Activated T-cell treated with anti-CD3 and anti-CD28 coated beads, Interleukin-2, amount 50 U/mL, for 1 hour (primary cell): ENCODE results near the gene PEX11B.
"Not testable (repeated sequence)": the region's sequence is repeated elsewhere in the genome, so short reads cannot be mapped to it uniquely, and the experiment has no call there.

Experiments used
- DNase-seq: peaks from one replicate; pipeline ENCODE4 v3.0.0-alpha.2; 2020

The PEX11B gene

DNA sequence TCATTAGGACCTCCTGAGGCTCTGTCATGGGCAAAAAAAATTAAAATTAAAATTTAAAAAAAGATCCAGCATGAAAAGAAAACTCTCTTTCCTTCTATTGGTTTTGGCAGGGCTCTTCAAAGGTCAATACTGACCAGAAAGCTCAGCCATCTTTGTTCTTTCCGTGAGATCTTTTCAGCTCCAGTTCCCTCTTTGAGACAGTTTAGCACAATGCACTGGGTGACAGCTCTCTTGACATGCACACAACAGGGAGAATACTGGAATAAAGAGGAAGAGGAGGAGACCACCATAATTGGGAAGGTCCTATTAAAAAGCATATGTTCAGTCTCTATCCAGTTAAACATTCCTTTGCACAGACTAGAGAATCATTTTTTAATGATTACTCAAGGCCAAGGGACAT lies 33.0 kb upstream of the PEX11B start:
- DNase-seq: no peak

DNA sequence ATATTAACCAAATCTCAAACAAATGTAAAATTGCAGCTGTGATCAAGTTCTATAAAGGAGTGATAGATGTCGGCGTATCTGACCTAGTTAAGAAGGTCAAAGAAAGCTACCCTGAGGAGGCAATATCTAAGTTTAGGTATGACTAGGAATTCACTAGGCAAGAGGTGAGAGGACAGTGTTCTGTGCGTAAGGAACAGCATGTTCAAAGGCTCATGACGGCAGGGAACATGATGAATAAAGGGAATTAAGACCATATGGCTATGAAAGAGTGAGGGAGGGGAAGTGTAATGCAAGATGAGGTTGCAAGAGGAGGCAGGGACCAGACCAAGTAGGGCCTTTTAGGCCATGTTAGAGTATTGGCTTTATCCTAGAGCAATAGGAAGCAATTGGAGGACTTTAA lies 30.7 kb upstream of the PEX11B start:
- no peak for DNase-seq

DNA sequence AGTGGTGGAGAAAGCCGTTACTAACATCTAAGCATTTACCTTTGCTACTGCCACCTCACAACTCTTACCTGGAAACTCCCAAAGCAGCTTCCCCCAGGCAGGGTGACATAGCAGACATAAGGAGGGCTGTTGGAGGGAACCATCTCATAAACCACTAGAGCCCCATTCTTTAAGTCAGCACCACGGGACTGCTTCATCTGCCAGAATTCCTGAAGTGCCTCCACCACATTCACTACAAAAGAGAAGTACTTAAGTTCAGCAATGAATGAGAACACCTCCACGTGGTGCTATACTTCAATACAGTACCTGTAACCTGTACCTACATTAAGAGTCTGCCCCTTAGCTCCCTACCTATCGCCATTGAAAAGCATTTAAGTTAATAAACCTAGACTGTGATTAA lies 29.0 kb upstream of the PEX11B start:
- no peak for DNase-seq

DNA sequence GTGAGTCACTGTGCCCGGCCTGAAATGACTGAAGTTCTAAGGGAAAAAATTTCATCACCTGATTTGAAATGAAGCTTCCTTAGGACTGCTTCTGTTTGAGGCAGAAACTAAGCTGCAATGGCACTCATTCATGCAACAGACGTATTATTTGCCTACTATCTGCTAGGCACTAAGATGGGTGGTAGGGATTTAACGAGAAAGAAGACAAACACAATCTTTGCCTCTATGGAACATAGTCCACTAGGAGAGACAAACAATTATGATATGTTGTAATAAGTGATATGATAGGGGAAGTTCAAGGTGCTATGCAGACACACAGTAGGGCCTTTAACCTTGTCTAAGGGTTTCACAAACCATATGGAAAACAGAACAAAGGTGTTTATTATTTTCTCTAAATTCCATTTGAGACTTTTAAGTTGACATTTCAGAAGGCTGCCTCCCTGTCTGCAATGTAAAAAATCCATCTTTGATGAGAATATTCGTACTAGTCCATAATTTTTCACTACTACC lies 28.0 kb upstream of the PEX11B start:
- DNase-seq: no peak

DNA sequence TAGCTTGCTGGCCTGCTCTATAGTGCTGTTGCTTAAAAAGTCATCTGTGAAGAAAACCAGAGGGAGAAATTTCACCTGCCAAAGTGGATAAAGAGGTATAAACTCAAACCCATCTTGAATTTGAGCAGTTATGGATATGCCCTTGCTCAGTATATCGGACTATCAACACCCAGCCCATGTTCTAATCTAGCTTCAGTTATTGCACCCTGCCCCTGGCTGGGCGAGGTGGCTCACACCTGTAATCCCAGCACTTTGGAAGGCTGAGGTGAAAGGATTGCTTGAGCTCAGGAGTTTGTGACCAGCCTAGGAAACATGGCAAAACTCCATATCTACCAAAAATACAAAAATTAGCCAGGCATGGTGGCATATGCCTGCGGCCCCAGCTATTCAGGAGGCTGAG lies 26.0 kb upstream of the PEX11B start:
- DNase-seq: no peak

DNA sequence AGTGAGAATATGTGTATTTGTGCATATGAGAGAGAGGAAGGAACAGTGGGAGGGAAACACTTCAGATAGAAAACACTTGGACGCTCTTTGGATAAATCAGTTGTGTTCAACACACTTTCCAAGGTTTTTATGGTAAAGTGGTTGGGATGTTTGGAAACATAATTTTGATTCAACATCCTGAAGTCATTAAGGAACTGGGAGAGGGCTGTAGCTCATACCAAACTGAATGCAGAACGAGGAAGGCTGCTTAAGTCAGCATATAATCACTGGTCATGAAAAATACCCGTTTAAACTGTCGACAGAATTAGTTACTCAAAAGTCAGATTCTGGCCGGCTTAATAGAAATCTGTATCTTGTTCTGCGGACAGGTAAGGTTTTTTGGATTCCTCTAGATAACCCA lies 24.4 kb upstream of the PEX11B start:
- no peak for DNase-seq

DNA sequence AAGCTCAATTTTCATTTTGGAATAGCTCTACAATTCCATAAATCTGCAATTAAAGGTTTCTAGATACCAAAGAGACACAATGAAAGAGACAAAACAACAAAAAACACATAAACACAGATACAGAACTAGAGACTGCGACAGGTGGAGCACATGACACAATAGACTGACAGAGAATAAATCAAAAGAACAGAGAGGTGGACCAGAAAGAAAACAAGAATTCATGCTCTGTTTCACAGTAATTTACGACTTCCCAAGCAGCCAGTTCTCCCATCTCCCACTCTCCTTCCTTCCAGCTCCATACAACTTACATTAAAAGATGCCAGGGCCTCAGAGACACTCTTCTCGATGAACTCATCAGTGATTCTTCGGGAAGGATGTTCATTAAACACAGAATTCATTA lies 23.9 kb upstream of the PEX11B start:
- DNase-seq: no peak

DNA sequence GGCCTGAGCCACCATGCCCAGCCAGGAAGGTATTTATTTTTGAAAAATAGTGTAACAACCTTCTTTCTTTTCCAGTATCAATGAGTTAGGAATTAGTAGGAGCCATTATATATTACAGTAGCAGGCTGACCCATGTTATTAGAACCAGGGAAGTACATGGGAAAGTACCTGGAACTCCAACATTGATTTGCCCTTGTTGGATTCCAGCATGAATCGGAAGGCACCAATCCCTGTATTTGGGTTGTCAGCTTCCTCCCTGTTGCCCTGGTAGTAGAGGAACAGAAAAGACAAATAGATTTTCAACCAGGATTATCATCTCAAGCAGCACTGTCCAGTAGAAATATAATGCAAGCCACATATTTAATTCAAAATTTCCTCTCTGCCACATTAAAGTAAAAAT lies 18.9 kb upstream of the PEX11B start:
- DNase-seq: no peak

DNA sequence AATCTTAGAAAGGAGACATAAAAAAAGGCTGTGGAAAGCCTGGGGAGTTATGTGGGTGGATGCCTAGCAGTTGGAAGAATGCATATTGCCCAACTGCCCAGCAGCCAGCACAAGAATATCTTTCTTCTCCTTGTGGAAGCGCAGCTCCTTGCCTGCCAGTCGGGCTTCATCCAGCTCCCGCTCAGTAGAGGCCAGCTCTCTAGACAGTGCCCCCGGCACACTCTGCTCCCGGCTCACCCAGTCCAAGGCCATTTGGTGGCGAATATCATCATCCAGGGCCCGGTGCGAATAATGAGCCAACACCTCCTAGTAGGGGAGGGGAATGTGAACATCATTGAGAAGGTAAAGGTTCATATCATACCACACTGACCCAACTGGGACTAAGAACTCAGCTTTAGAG lies 17.7 kb upstream of the PEX11B start:
- no peak for DNase-seq

DNA sequence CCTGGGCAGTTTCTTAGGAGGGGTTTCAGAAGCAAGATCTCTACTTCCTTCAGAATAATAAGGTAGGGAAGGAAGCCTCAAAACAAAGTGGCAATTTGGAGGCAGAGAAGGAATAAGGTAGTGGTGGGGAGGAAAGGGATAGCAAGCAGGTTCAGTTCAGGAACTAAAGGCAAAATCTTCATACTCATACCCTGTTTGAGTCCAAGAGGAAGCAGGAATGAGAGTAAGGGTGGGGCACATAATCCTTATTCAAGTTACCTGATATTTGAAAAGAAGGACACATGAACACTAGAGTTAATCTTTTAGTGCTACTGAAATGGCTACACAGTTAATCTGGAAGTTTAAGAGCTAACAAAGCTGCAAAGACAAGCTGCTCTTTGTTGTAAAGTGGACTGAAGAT lies 17.2 kb upstream of the PEX11B start:
- no peak for DNase-seq

DNA sequence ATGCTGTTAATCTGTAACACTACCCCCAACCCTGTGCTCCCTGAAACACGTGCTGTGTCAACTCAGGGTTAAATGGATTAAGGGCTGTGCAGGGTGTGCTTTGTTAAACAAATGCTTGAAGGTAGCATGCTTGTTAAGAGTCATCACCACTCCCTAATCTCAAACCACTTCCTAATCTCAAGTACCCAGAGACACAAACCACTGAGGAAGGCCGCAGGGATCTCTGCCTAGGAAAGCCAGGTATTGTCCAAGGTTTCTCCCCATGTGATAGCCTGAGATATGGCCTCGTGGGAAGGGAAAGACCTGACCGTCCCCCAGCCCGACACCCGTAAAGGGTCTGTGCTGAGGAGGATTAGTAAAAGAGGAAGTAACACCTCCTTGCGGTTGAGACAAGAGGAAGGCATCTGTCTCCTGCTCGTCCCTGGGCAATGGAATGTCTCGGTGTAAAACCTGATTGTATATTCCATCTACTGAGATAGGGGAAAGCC lies 14.0 kb upstream of the PEX11B start:
- peak; percentile 60 for DNase-seq

DNA sequence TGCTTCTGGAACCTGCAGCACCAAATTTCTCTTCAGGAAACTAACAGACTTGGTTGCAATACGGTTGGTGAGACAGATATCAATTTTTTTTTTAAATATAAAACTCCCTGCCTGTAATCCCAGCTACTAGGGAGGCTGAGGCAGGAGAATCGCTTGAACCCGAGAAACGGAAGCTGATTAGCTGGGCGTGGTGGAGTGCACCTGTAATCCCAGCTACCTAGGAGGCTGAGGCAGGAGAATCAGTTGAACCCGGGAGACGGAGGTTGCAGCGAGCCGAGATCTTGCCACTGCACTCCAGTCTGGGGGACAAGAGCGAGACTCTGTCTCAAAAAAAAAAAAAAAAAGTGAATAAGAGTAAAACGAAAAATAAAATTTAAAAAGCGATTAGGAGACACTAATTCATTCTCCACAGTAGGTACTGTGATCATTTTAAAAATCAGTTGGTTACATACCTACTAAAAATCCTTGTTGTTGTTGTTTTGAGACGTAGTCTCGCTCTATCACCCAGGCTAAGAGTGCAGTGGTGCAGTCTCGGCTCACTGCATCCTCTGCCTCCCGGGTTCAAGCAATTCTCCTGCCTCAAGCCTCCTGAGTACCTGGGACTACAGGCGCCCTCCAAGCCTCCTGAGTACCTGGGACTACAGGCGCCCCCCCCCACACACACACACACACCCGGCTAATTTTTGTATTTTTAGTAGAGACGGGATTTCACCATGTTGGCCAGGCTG lies 9.6 kb upstream of the PEX11B start:
- peak; percentile 27 for DNase-seq

DNA sequence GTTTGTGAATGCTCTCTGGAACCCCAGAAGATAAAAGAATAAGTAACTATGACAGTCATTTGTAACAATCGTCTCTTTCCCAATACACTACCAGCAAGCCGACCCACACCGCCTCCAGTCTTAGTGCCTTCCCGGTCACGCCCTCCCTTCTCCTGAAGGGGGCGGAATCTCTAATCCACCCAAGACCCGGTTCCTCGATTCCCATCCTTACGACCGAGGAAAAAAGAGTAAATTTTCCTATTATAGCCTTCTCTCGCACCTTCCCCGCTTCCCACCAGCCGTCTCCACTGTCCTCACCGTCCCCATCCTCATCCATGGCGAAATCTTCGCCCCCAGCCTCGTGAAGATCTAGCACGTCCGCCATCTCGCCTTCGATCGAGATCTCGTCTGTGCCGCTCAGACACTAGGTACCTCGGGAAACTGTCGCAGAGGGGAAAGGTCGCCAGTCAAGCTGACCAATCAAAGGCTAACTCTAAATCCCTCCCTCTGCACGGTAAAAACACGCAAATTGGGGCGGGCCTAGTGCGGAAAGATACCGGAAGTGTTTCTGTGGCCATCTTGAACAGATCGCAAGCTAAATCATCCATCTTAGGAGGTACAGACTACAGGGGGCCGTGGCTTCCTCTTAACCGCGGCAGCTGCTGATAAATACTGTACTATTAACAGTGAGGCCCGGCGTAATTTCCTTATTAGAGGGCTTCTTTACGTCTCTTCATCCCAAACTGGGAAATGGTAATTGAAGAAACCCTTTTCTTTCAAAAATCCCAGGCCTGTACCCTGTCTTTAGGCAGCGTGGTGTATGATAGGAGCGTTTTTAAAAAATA lies 8.8 kb upstream of the PEX11B start, which contains the start of gene RBM8A:
Gene RBM8A, minus strand, starts transcription at position 422 of the 824 bp plus-strand sequence. Its CDS starts 58 bp downstream, at position 364.
- peak; percentile 89 for DNase-seq

DNA sequence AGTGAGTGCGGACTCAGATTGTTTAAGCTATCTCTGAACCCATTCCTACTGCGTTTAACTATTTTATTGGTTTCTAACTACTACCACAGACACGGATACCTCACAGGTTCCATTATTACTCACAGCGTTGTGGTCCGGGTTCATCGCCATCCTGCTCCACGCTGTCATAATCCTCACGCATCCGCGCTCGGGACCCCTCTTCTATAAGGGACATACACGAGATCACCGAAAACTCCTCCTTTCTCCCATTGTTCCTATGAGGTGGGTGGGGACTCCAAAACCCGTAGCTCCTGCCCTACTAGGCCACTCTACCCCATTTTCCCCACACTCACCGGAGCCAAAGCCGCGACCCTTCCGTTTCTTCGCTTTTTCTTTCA lies 8.2 kb upstream of the PEX11B start:
- DNase-seq: peak; percentile 43

DNA sequence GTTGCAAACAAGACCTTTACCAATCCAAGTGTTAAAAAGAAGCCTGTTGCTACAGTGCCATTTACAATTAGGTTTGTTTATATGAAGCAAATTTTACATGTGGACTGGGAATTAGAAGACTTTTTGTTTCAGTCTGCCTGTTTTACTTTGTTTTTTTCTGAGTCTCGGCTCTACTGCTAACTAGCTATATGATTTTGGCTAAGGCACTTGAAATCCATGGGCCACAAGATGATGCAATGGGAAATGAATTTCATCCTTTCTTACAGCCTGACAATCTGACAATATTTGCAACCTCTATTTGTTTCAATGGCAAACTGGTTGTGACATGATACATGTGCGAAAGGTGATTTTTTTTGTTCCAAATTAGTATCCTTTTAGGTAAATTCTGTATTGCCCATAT lies 3.7 kb upstream of the PEX11B start:
- no peak for DNase-seq

DNA sequence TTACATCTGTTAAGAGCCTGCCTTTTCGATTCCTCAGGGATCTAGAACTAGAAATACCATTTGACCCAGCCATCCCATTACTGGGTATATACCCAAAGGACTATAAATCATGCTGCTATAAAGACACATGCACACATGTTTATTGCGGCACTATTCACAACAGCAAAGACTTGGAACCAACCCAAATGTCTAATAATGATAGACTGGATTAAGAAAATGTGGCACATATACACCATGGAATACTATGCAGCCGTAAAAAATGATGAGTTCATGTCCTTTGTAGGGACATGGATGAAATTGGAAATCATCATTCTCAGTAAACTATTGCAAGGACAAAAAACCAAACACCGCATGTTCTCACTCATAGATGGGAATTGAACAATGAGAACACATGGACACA lies 1.8 kb upstream of the PEX11B start:
- not testable (repeated sequence) for DNase-seq

DNA sequence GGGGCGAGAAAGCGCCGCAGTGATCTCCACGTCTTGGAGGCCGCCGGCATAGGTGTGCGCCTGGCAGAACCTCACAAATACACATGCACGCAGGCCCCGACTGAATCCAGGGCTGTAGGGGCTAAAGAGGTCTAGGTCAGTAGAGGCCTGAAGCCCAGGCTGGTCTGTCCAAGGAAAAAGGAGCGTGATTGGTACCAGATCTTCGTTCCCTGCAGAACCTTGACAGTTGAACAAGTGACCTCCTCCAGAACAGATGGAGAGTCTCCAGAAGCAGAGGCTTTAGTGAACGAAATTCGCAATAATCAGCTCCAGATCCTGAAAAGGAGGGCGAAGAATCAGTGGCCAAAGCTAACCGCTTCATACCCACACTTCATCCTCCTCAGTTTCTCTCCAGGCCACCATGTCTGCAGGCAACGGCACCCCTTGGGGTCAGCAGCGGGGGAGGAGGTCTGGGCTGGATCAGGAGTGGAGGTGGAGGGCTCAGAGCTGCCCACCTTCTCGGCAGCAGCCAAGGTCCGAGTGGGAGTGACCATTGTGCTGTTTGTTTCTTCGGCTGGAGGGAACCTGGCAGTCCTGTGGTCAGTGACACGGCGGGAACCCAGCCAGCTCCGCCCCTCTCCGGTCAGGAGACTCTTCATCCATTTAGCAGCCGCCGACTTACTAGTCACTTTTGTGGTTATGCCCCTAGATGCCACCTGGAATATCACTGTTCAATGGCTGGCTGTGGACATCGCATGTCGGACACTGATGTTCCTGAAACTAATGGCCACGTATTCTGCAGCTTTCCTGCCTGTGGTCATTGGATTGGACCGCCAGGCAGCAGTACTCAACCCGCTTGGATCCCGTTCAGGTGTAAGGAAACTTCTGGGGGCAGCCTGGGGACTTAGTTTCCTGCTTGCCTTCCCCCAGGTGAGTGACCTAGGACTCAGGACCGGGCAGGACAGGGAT lies 749 bp upstream of the PEX11B start:
- peak; percentile 30 for DNase-seq

DNA sequence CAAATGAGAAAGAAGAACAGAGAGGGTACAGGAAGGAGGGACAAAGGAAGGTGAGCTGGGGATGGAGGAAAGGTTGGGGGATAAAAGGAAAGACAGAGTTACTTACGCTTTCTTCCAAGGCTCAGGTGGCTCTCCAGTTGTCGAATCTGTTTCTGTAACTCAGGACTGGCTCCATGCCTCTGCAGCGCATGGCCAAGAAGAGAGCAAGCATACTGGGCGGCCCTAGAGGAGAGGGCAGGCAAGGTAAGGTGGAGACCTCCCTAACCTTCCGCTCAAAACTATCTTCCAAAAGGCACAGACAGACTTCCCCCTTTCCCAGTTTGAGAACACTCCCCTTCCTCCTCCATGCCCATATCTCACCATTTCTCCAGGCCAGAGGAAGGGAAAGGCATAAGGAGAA lies 922 bp downstream of the PEX11B start:
- DNase-seq: no peak

DNA sequence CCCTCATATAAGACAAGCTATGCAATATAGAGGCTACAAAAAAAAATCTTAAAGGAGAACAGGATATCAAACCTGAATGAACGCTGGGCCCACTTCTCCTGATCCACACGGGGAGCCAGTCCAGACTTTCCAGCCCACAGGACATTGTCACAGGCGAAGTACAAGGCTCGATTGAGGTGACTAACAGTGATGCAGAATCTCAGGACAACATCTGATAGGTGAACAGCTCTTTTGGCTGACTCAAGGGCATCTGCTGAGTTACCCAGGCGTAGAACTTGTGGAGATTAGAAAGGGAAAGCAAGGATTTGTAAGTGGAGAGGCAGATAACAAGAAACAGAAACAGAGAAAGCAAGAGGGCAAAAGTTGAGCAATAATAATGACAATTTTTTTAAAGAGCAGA lies 1.8 kb downstream of the PEX11B start:
- DNase-seq: no peak

DNA sequence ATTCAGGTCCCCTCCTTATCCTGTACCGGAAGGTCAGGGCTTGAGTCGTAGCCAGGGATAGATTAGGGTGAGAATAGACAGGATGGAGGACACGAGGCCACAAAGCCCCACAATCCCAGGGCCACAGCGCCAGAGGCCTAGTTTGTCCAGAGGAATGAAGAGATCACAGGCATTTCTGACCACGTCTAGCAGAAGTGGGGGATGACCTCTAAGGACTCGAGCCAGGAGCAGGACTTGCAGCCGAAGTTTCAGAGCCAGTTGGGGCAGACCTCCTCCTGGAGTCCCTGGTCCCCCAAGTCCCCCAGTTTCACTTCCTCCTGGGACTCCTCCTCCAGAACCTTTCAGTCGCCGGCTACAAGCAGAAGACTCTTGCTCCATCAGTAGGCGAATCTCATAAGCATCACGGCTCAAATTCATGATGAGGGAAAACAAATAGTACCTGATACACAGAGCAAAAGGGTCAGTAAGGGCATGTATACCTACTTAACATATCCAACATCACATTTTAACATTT lies 6.3 kb downstream of the PEX11B start:
- DNase-seq: no peak

DNA sequence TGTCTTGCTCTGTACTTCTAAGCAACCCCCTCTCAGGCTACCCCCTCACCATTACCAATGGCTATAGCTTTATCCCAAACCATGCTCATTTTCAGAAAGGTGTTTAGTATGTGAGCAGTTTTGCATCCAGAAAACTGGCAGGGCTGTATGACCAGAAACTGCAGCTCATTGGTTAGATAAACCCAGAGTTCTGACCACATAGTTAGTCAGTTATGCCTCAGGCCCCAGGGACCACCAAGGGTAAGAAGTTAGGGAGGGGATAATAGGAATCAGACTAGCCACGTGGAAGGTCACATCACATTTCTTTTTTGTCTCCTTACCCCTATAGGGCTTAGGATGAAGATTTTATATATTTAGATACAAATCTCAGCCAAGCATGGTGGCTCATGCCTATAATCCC lies 9.9 kb downstream of the PEX11B start:
- DNase-seq: no peak

DNA sequence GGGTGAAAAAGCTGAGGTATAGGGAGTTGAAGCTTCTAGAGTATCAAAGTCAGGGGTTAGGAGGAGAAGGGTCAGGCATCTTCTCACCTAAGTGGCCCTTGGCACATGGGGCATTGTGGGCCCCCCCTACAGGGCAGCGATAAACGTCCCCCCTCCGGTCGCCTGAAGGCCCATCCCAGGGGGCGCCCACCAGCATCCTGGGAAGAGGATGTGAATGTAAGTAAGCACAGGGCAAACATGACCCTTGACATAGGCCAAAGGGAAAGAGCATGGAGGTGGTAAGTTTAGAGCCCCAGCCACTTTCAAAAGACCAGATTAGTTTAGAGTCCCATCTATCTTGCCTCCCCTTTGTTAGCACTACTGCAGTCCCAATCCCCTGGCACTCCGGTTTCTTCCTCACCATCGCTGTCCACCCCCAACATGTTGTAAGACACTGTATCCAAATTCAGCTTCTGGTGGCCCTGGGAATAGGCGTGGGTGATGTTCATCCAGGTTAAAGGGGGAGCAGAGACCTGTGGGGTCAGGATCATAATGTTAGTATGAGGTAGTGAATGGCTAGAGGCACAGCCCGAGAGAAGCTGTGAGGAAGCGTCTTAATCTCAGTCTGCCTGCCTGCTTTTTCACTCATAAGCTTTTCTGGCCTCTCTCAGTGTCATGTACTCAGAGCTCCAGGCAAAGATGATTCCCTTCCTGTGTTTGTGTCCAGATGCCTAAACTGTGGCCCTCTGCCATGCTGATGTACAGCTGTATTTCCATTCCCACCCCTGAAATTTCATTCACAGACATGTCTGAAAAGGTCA lies 11.4 kb downstream of the PEX11B start:
- no peak for DNase-seq
